Epithelial cell of proximal tubule (primary cell): ENCODE measurements around the gene GPR89B. TPM values are rescaled to one million over a fixed set of nuclear protein-coding genes. Genes with fewer than 3 reads are reported as not detected.
"Not testable (repeated sequence)": the region's sequence is repeated elsewhere in the genome, so short reads cannot be mapped to it uniquely, and the experiment has no call there.

Source experiments
- DNase-seq: peaks from one replicate; pipeline ENCODE4 v3.0.0-alpha.2; 2011; ENCODE audit warnings: low read depth
- H3K4me3 ChIP-seq: 2 replicates; pipeline ENCODE4 v1.5.1; 2011; ENCODE audit warnings: low read depth, mild to moderate bottlenecking, low read length
- total RNA-seq: library from RNA; depleted of rRNA; stranded (reverse); fragments of >200 nt; gene quantifications from 2 replicates; pipeline ENCODE4 v1.2.3, GENCODE V29; 2015
- TF ChIP-seq, protein P1 (sequence below): conservative IDR thresholded peaks from 2 replicates; pipeline ENCODE4 v1.5.1; 2012; ENCODE audit warnings: low read depth, mild to moderate bottlenecking, low read length

GPR89B gene
- total RNA-seq, 1 donor from 2014 or later: 9.1 TPM

DNA sequence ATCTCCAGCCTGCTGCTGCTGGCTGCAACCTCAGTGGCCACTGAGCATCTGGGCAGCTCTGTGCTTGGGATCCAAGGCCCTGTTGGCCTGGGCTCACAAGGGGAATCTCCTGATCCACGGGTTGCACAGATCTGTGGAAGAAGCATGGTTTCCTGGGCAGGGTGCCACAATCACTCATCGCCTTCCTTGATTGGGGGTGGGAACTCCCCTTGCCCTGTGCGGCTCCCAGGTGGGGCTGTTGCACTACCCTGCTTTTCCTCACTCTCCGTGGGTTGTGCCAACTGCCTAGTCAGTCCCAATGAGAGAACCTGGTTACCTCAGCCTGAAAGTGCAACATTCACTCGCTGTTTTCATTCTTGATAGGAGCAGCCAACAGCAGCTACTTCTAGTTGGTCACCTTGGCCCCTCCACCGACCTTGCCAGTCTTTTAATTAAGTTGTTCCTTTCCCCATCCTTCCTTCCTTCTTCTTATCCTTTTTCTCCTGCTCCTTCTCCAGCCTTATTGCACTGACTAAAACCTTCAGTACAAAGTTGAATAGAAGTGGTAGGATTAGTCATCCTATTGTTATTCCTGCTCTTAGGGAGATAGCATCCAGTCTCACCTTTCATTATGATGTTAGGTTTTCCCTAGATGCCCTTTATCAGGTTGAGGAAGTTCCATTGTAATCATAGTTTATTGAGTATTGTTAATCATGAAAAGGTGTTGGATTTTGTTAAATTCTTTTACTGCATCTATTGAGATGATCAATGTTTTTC is 50.9 kb downstream of the GPR89B start:
- H3K4me3 ChIP-seq, DNase-seq: not testable (repeated sequence)

DNA sequence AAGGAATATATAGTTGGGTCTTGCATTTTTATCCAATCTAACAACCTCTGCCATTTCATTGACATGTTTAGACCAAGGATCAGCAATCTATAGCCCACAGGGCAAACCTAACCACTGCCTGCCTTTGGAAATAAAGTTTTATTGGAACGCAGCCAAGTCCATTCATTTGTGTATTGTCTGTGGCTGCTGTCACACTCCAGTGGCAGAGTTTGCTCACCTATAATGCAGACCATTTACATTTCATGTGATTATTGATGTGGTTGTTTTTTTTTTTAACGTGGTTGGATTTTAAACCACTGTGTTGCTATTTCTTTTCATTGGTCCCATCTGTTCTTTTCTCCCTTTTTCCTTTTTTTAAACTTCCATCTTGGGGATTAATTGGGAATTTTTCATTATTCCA is 57.2 kb downstream of the GPR89B start:
- not testable (repeated sequence) for DNase-seq, H3K4me3 ChIP-seq

DNA sequence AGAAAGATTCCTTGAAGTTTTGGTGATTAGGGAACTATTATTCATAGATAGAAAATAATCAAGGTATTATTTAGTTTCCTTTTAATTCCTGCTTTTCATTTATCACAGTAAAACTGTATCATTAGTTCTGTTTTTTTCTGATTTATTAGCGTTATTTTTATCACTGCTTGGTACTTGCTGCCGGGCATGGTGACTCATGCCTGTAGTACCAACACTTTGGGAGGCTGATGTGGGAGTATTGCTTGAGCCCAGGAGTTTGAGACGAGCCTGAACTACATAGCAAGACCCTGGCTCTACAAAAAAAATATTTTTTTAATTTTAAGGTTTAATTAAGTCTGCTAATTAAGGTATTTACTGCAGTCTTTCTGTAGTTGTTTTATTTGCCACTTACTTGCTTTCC is 59.7 kb downstream of the GPR89B start:
- not testable (repeated sequence) for DNase-seq, H3K4me3 ChIP-seq

DNA sequence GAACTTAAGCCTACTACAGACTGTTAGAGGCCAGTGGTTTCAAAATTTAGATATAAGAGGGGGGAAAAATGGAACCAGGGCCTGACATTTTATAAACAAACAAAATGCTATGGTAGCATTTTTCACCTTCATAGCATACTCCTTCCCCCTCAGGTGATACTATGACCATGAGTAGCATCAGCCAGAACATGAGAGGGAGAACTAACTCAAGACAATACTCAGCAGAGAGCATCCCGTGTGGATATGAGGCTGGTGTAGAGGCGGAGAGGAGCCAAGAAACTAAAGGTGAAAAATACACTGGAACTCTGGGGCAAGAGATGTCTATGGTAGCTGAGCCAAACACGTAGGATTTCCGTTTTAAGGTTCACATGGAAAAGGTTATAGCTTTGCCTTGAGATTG is 64.7 kb downstream of the GPR89B start:
- not testable (repeated sequence) for DNase-seq, H3K4me3 ChIP-seq

DNA sequence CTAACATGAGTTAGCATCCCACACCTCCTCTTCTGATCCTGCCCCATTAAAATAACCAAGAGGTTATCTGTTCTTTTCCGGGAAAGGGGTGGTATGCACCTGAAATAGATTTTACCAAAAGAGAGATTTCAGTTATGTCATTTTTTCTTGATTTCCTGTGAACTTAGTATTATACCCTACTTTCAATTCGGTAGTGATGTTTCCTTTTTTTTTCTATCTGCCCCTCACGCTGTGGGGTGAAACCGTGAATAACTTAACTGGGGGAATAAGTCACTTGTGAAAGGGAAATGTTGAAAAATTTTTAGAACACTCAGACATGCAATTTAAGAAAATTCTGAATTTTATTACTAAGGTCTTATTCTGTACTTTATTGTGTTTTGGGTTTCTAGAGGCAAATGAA is 65.2 kb downstream of the GPR89B start:
- H3K4me3 ChIP-seq, DNase-seq: not testable (repeated sequence)

DNA sequence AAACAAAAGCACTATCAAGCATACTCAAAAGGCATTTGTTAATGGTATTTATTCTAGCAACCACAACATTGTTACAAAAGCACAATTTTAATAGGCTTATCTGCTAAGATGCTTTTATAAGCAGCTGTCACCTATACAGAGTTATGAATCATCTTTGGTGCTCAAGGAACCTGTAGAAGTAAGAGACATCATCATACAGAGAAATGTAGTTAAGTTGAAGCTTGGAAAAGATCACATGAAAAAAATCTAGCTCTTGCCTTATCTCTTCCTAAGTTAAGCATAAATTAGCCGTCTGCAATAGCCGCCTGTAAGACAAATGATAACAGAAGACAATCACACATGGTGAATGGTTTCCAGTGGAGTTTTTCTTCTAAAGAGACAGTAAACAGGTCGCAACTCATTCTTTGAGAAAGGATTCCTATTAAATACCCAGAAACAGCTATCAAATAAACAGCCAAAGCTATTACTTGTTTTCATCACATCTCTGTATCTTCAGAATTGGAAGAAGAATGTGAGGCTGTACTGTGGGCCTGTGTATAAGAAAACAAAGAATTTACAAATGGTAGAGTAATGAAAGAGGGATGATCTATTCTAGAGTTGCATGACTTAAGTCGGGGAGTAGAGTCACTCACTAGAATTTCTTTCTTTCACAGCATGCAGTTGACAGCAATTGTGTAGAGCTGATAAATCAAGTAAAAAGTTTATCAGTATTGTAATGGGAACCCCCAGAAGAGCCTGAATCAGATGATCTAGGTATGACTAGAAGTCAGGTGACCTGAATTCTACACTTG is 65.8 kb downstream of the GPR89B start:
- not testable (repeated sequence) for DNase-seq, H3K4me3 ChIP-seq

DNA sequence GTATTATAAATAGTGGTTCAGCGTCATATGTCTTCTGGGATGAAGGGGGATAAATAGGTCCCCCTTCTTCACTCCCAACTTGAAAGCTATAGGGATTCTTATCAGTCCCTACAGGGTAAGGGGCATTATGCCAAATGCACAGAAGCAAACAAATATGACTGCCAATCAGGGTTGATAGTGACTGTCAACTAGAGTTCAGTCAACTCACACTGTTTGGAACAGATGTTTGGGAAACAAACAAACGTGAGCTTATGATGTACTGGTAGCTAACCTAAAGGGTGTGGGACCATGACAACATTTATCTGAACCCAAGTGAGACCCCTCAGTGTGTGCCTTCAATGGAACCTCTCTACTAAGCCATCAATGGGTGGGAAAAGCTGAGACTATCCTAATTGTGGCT is 67.9 kb downstream of the GPR89B start:
- DNase-seq: not testable (repeated sequence)

DNA sequence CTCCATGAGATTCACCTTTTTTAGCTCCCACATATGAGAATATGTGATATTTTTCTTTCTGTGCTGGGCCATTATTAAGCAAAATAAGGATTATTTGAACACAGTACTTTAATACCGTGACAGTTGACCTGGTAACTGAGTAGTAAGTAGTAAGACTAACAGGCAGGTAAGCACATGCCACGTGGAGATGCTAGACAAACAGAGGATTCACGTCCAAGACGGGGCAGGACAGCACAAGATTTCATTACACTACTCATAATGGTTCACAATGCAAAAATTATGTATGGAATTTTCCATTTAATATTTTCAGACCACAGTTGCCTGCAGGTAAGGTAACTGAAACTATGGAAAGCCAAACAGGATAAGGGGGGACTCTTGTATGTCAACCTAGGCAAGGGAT is 79.5 kb downstream of the GPR89B start:
- DNase-seq, H3K4me3 ChIP-seq: not testable (repeated sequence)

More for the DNA sequence above, 67.9 kb downstream of the GPR89B start:
- H3K4me3 ChIP-seq: not testable (repeated sequence)

DNA sequence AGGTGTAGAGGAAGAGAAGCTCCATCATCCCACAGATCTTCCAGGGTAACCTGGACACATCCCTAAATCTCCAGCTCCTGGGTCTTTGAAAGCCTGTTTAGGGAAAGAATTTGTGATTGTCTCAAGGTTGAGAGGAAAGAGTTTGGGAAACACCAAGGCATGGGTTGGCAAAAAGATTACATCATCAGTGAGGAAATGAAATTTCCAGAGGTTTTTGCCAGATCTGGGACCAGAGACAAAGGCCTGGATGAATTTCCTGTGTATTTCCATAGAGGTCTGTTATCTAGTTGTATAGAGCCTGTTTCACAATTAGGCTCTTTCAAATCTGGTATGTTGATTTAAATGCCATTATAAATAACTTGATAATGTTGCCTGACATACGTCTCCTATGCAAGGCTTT is 82.3 kb downstream of the GPR89B start:
- TF ChIP-seq, protein P1, sequence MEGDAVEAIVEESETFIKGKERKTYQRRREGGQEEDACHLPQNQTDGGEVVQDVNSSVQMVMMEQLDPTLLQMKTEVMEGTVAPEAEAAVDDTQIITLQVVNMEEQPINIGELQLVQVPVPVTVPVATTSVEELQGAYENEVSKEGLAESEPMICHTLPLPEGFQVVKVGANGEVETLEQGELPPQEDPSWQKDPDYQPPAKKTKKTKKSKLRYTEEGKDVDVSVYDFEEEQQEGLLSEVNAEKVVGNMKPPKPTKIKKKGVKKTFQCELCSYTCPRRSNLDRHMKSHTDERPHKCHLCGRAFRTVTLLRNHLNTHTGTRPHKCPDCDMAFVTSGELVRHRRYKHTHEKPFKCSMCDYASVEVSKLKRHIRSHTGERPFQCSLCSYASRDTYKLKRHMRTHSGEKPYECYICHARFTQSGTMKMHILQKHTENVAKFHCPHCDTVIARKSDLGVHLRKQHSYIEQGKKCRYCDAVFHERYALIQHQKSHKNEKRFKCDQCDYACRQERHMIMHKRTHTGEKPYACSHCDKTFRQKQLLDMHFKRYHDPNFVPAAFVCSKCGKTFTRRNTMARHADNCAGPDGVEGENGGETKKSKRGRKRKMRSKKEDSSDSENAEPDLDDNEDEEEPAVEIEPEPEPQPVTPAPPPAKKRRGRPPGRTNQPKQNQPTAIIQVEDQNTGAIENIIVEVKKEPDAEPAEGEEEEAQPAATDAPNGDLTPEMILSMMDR: no peak
- DNase-seq: no peak
- no peak overlapping the region for H3K4me3 ChIP-seq

DNA sequence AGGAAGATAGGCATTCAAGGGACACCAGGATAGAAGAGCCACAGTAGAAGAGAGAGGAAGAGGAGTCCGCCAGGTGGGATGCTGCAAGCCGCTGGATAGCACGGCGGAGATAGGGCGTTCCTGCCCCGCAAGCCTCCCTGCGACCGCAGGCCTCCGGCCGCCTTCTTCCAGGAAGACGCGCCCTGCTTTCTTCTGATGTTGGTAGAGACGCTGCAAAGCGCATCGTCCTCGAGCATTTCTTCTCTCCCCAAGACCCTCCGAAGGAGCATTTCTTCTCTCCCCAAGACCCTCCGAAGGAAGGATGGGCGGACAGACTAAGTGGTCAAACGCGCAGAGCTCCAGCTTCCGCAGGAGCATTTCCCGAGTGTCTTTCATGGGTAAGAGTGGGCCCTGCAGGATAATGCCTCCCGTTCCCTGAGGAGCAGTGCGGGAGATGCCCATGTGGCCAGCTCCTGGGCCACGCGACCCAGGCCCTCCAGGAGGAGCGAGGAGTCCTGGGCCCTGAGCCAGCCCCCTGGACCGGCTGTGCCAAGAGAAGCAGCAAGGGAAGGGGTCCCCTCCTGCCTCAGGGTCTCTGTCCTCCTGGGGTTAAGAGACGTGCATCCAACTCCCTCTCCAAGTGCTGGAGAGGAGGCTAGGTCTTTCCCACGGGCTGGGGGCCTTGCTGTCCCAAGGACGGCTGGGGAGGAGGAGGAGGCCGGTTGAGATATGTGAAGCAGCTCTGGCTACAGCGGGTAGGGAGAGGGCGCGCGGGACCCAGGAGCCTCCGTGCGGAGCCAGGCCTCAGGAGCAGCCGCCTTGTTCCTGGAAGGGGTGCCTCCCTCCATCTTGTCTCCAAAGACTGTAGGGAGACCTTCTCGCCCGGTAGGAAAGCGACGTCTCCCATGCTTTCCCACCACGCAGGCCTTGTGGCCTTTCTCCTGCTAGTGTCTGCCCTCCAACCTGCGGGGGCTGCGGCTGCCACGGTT is 85.2 kb downstream of the GPR89B start:
- DNase-seq, H3K4me3 ChIP-seq: not testable (repeated sequence)

DNA sequence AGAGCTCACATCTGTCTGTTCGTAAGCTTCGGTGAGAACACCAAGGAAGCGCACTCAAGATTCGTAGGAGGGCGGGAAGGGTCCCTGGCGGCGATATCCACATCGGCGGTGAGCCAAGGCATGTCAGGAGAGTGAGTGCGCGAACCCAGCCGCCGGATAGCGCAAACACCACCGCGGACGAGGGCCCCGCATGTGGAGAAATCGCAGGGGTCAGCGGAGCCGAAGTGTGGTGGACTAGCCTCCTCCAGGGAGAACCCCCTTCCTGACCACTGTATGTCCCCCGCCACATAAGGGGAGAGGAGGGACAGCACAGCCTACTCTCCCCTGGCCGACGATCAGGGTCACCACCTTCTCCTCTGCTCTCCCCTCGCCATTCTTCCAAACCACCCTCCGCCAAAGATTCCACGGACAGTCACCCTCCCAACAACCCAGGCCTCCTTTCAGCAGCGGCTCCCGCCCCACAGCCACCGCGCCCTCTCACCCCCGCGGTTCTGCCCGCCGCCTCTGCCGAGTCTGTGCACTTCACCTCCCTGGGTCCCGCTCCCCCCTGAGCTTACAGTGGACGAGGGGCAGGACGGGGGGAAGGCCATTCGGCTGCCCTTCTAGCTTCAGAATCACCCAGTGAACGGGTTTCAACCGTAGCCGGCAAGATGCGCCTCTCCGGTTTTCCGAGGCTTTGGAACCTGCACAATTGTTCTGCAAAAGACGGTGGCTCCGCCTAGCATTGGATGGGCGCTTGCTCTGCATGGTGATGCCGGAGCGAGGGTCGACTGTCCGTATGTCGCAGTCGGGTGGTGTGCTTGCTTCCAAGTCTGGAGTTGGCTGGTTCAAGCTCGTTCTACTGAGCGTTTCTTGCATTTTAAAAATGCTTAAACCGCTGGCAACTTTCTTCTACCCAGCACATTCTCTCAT is 86.3 kb downstream of the GPR89B start:
- not testable (repeated sequence) for DNase-seq
- H3K4me3 ChIP-seq: peak overlapping the region; percentile 8

DNA sequence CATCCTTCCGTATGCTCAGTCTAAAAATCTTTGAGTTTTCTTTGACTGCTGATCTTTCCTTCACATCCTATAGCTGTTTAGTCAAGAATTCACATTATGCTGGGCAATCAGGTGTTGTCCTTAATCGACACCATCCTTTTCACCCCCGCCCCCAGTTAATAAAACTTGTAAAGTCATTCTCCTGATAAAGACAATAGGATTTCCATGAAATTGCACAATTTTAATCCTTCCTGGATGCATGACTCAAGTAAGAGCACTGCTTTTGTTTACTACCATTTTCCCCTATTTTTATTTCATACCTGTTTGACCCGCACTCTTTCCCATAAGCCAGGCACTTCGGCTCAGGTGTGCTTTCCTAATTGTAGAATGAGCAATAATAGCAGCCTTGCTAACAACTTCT is 96.7 kb downstream of the GPR89B start:
- not testable (repeated sequence) for H3K4me3 ChIP-seq, DNase-seq

DNA sequence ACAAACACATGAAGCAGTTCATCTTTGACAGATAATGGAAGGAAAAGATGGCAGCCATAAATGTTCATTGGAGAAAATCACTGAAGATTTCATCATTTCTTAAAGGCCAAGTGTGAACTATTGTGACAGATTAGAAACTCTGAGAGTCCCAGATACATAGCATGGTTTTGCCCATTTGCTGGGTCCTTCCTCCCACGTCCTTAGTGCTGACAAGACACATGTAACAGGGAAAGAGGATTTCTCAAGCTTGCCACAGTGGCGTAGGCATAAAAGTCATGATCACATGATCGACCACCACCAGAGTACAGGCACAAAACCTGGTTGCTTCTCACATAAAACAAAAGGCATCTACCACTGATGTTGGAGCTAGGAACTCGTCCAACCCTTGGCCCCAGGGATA is 98.8 kb downstream of the GPR89B start:
- DNase-seq, H3K4me3 ChIP-seq: not testable (repeated sequence)

DNA sequence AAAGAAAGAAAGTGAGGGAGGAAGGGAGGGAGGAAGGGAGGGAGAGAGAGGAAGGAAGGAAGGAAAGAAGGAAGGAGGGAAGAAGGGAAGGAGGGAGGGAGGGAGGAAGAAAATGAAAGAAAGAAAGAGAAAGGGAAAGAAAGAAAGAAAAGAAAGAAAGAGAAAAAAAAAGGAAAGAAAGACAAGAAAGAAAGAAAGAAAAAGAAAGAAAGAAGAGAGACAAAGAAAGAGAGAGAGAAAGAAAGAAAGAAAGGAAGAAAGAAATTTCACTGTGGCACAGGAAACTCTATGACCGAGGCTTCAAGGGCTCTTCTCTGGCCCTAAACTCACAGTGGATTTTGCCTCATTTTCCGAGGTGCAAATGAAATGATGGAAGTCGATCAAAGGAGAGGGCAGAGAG is 104.0 kb downstream of the GPR89B start:
- DNase-seq, H3K4me3 ChIP-seq: not testable (repeated sequence)

DNA sequence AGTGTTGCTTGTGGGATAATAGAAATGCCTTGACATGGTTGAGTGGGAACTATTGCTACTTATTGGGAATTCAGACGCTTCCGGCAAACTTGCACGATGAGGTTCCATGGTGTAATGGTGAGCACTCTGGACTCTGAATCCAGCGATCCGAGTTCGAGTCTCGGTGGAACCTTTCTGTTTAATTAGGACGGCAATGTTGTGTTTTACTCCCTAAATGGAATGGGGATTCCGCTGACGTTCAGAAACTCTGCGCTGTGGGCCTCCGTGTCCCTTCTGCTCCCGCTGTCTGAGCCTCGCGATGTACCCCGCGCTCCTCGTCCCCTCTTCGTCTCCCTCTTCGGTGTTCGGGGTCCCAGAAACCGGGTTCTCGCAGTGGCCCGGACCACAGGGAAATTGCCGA is 104.5 kb downstream of the GPR89B start:
- not testable (repeated sequence) for DNase-seq, H3K4me3 ChIP-seq

DNA sequence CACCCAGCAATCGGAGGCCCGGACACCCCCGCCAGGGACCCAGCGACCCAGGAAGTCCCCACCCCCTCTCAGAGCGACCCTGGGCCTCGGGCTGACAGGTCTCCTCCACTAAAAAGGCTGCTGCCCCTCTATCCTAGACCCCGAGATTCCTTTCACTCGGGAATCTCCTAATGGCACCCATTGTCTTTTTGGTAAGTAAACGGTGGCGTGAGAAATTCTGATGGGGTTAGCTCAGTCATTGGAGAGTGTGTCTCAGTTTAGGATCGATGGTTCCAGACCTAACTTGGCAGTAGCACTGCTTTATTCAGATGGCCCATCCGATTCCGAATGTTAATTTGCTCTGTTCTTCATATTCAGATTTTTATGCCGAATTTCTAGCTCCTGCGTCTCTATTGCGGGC is 104.9 kb downstream of the GPR89B start:
- H3K4me3 ChIP-seq: peak overlapping the region; percentile 16
- not testable (repeated sequence) for DNase-seq
